PC-3 (cell line): ENCODE results near the gene PAOX. TPM values are rescaled to one million over a fixed set of nuclear protein-coding genes. Genes with fewer than 3 reads are reported as not detected.
"Not testable (repeated sequence)": the region's sequence is repeated elsewhere in the genome, so short reads cannot be mapped to it uniquely, and the experiment has no call there.

Source experiments
- ATAC-seq: fragments of 200-7000 bp; cut with Tn5 transposase; 2 replicates; pipeline ENCODE4 v1.9.1; 2020; ENCODE audit warnings: mild to moderate bottlenecking, moderate library complexity
- BruUV-seq: library from RNA; stranded (reverse); fragments of 400-500 nt; replicated peaks from 2 replicates; lab custom pipeline; 2021; lab: Mats Ljungman, UMichigan
- CTCF ChIA-PET: fragments of 300-600 bp; sonication (Branson Sonifier 250); formaldehyde crosslinking; loops from one replicate; lab custom pipeline; 2022; ENCODE audit warnings: antibody characterized with exemption; lab: Charles Lee
- POLR2A ChIA-PET: fragments of 300-600 bp; sonication (Branson Sonifier 250); formaldehyde crosslinking; loops from one replicate; lab custom pipeline; 2022; ENCODE audit warnings: antibody characterized with exemption; ENCODE audit not compliant: unreplicated experiment; lab: Charles Lee
- DNase-seq: peaks from one replicate; pipeline ENCODE4 v3.0.0-alpha.2; 2015
- H2AFZ ChIP-seq: fragments of 300-600 bp; sonication (generic); 2 replicates; pipeline ENCODE4 v1.6.0; 2016; ENCODE audit warnings: antibody characterized with exemption, low read length
- H3F3A ChIP-seq: fragments of 300-600 bp; sonication (generic); one replicate; pipeline ENCODE4 v1.6.0; 2017; ENCODE audit warnings: antibody characterized with exemption, low read length, control low read depth, mild to moderate bottlenecking; ENCODE audit not compliant: unreplicated experiment
- H3K27ac ChIP-seq: fragments of 300-600 bp; sonication (generic); 2 replicates; pipeline ENCODE4 v1.5.1; 2016; ENCODE audit warnings: mild to moderate bottlenecking, low read length
- H3K27me3 ChIP-seq: fragments of 300-600 bp; sonication (generic); 2 replicates; pipeline ENCODE4 v1.6.1; 2016; ENCODE audit warnings: low read length, mixed read lengths
- H3K36me3 ChIP-seq: fragments of 300-600 bp; sonication (generic); 2 replicates; pipeline ENCODE4 v1.6.1; 2016; ENCODE audit warnings: low read depth, mixed run types, low read length, mixed read lengths
- H3K4me1 ChIP-seq: fragments of 300-600 bp; sonication (generic); 2 replicates; pipeline ENCODE4 v1.5.1; 2016; ENCODE audit warnings: low read length; ENCODE audit not compliant: insufficient read depth
- H3K4me2 ChIP-seq: fragments of 300-600 bp; sonication (generic); 2 replicates; pipeline ENCODE4 v1.6.0; 2016; ENCODE audit warnings: low read length
- H3K4me3 ChIP-seq: fragments of 300-600 bp; sonication (generic); 2 replicates; pipeline ENCODE4 v1.5.1; 2016; ENCODE audit warnings: mild to moderate bottlenecking, low read length, mixed read lengths
- H3K79me2 ChIP-seq: fragments of 300-600 bp; sonication (generic); 2 replicates; pipeline ENCODE4 v1.6.1; 2017; ENCODE audit warnings: low read length, mixed read lengths
- H3K9ac ChIP-seq: fragments of 300-600 bp; sonication (generic); 2 replicates; pipeline ENCODE4 v1.6.0; 2016; ENCODE audit warnings: mild to moderate bottlenecking, low read length
- H3K9me2 ChIP-seq: fragments of 300-600 bp; sonication (generic); replicated peaks from 2 replicates; pipeline ENCODE4 v1.6.1; 2016; ENCODE audit warnings: mixed run types, low read length, mixed read lengths
- H3K9me3 ChIP-seq: fragments of 300-600 bp; sonication (generic); 2 replicates; pipeline ENCODE4 v1.6.1; 2016; ENCODE audit warnings: low read length, mixed read lengths
- H4K20me1 ChIP-seq: fragments of 300-600 bp; sonication (generic); 2 replicates; pipeline ENCODE4 v1.6.1; 2016; ENCODE audit warnings: low read length, mixed read lengths
- EZH2 ChIP-seq: fragments of 300-600 bp; sonication (generic); IDR thresholded peaks from one replicate; pipeline ENCODE4 v1.6.1; 2017; ENCODE audit warnings: antibody characterized with exemption, mild to moderate bottlenecking, low read length; ENCODE audit not compliant: unreplicated experiment
- EZH2phosphoT487 ChIP-seq: fragments of 300-600 bp; sonication (generic); IDR thresholded peaks from 2 replicates; pipeline ENCODE4 v1.6.1; 2018; ENCODE audit warnings: mild to moderate bottlenecking, antibody characterized with exemption, low read length, borderline replicate concordance
- intact Hi-C: fragments of 100-400 bp; cut with micrococcal nuclease; formaldehyde crosslinking; loops from 2 replicates; pipeline ENCODE4 v1.9.0; 2023
- total RNA-seq: library from RNA; depleted of rRNA; stranded (reverse); fragments of >200 nt; gene quantifications from 2 replicates; pipeline ENCODE4 v1.2.3, GENCODE V29; 2014
- TF ChIP-seq, protein P1 (sequence below): fragments of 300-600 bp; sonication (generic); conservative IDR thresholded peaks from 2 replicates; pipeline ENCODE4 v1.5.1; 2017; ENCODE audit warnings: antibody characterized with exemption, low read depth, mild to moderate bottlenecking, low read length

PAOX gene
- total RNA-seq, 1 experiment from 2014 or later, result 4.1 TPM

DNA sequence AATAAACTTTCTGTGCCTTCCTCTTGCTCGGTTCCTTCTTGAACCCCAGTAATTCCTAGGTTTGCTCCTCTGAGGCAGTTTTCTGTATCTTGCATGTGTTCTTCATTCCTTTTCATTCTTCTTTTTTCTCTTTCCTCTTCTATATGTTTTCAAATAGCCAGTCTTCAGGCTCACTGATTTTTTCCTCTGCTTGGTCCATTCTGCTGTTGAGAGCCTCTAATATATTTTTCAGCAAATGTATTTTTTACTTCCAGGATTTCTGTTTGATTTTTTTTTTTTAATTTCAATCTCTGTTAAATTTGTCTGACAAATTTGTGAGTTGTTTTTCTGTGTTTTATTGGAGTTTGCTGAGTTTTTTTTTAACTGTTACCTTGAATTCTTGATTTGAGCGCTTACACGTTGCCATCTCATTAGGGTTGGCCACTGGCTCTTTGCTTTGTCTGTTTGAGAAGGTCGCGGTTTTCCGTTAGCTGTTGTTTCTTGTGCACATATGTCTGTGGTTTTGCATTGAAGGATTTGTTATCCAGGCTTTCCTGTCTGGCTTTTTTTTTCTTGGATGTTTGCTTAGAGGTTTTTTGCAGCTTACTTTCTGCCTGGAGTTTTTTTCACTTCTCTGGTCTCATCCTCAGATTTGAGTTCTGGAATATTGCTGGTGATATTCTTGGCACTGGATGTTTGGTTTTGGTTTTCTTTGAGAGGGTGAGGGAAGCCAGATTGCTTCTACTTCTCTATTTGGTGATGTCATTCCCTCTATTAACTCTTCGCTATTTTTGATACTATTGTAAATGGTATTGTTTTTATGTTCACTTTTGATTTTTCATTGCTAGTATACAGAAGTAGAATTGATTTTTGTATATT, 32.7 kb downstream of the PAOX start:
- Histone ChIP-seq H3F3A (no peaks in the 10 kb centered on the region), H3K4me2 (no peak overlapping the region), H3K27me3 (no peaks in the 10 kb centered on the region), H3K27ac (no peak overlapping the region), H3K79me2 (peaks cover 56% of the 10 kb centered on the region), H3K9me2 (no peaks in the 10 kb centered on the region), H4K20me1 (no peaks in the 10 kb centered on the region), H3K4me3 (no peak overlapping the region), H3K9me3 (peaks cover 15% of the 10 kb centered on the region; the same call in 1 of the 2 replicates), H2AFZ (no peak overlapping the region), H3K4me1 (no peaks in the 10 kb centered on the region), H3K36me3 (peaks cover 55% of the 10 kb centered on the region), H3K9ac (no peak overlapping the region)
- POLR2A ChIA-PET, result interaction anchor here (0.6 kb wide), 1 partner anchor 51 kb away, joined by 7 read pairs; no protein-coding TSS in a partner anchor
- BruUV-seq, result no TSS peak
- no peak for ATAC-seq
- CTCF ChIA-PET, result no interaction called here
- intact Hi-C loops, result no loop called here
- DNase-seq, result no peak
- TF ChIP-seq EZH2, result no peak
- TF ChIP-seq, protein P1, sequence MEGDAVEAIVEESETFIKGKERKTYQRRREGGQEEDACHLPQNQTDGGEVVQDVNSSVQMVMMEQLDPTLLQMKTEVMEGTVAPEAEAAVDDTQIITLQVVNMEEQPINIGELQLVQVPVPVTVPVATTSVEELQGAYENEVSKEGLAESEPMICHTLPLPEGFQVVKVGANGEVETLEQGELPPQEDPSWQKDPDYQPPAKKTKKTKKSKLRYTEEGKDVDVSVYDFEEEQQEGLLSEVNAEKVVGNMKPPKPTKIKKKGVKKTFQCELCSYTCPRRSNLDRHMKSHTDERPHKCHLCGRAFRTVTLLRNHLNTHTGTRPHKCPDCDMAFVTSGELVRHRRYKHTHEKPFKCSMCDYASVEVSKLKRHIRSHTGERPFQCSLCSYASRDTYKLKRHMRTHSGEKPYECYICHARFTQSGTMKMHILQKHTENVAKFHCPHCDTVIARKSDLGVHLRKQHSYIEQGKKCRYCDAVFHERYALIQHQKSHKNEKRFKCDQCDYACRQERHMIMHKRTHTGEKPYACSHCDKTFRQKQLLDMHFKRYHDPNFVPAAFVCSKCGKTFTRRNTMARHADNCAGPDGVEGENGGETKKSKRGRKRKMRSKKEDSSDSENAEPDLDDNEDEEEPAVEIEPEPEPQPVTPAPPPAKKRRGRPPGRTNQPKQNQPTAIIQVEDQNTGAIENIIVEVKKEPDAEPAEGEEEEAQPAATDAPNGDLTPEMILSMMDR, result no peak
- no peak for TF ChIP-seq EZH2phosphoT487

GRCh38 chr10:133412381-133412711, 33.3 kb downstream of the PAOX start:
- Histone ChIP-seq H3K4me3 (no peak overlapping the region), H3K36me3 (peaks cover 55% of the 10 kb centered on the region), H3K79me2 (peaks cover 50% of the 10 kb centered on the region), H3K27me3 (no peaks in the 10 kb centered on the region), H3K9me3 (peaks cover 15% of the 10 kb centered on the region; the same call in 1 of the 2 replicates), H2AFZ (no peak overlapping the region), H3K27ac (no peak overlapping the region), H4K20me1 (no peaks in the 10 kb centered on the region), H3F3A (no peaks in the 10 kb centered on the region), H3K4me1 (no peaks in the 10 kb centered on the region), H3K9me2 (no peaks in the 10 kb centered on the region), H3K9ac (no peak overlapping the region), H3K4me2 (no peak overlapping the region)
- TF ChIP-seq EZH2 (no peak), EZH2phosphoT487 (no peak)
- TF ChIP-seq, protein P1, result no peak
- DNase-seq, result no peak
- ChIA-PET CTCF (no interaction called here), POLR2A (interaction anchor here (0.6 kb wide), 1 partner anchor 51 kb away, joined by 7 read pairs; no protein-coding TSS in a partner anchor)
- ATAC-seq, result no peak
- intact Hi-C loops, result no loop called here
- no TSS peak for BruUV-seq

GRCh38 chr10:133414401-133414800, 35.3 kb downstream of the PAOX start:
- H3K27me3 ChIP-seq, H3K9me2 ChIP-seq, DNase-seq, H3K4me2 ChIP-seq, H3K4me3 ChIP-seq, POLR2A ChIA-PET, H3K27ac ChIP-seq, CTCF ChIA-PET, H3K4me1 ChIP-seq, ATAC-seq, H3K9ac ChIP-seq, intact Hi-C loops, BruUV-seq, H3F3A ChIP-seq, H4K20me1 ChIP-seq, H2AFZ ChIP-seq: not testable (repeated sequence)
- peaks cover 15% of the 10 kb centered on the region; the same call in 1 of the 2 replicates for H3K9me3 ChIP-seq
- peaks cover 30% of the 10 kb centered on the region for H3K79me2 ChIP-seq
- peaks cover 40% of the 10 kb centered on the region for H3K36me3 ChIP-seq
